ENCODE results near the gene NDUFS2.

The NDUFS2 gene

GRCh38 chr1:161180639-161181038 is 21.5 kb upstream of the NDUFS2 start:
- H3K4me2 ChIP-seq (ENCODE audit: low read depth, low read length, poor library complexity, severe bottlenecking): no peak overlapping the region
- H3K9me2 ChIP-seq (replicated peaks; ENCODE audit: low read depth, low read length): no peaks in the 10 kb centered on the region
- H4K20me1 ChIP-seq (ENCODE audit: insufficient read depth, low read length, poor library complexity, severe bottlenecking): peaks cover 6% of the 10 kb centered on the region
- no peak overlapping the region for H3K9ac ChIP-seq (ENCODE audit: low read depth, low read length, poor library complexity, severe bottlenecking)
- 0 out of 2 replicates have a peak, but pooled peaks cover 1% of the 10 kb centered on the region for H3F3A ChIP-seq (ENCODE audit: low read depth)
- H2AFZ ChIP-seq (ENCODE audit: low read length): no peak overlapping the region
- no peaks in the 10 kb centered on the region for H3K36me3 ChIP-seq (ENCODE audit: insufficient read depth, low read length)
- H3K4me3 ChIP-seq (ENCODE audit: low read length, poor library complexity, severe bottlenecking): no peak overlapping the region
- peaks cover 50% of the 10 kb centered on the region for H3K4me1 ChIP-seq (ENCODE audit: insufficient read depth, low read length, poor library complexity, severe bottlenecking)
- no peak for TF ChIP-seq EZH2phosphoT487 (IDR thresholded peaks at IDR 0.05; ENCODE audit: borderline replicate concordance)
- TF ChIP-seq CTCF (conservative IDR thresholded peaks at IDR 0.05; ENCODE audit: low read length): peak; percentile 66
- H3K79me2 ChIP-seq (ENCODE audit: insufficient read depth, low read length): peaks cover 16% of the 10 kb centered on the region
- H3K9me3 ChIP-seq (ENCODE audit: insufficient read depth, low read depth, low read length): no peaks in the 10 kb centered on the region
- no peaks in the 10 kb centered on the region for H3K27me3 ChIP-seq (ENCODE audit: insufficient read depth, low read length, poor library complexity, severe bottlenecking)

- H3K4me3 ChIP-seq (ENCODE audit: low read length, poor library complexity, severe bottlenecking): peak overlapping the region; percentile 36
Measured at GRCh38 chr1:161182214-161182613, 20.0 kb upstream of the NDUFS2 start.

GRCh38 chr1:161185282-161185682 is 16.9 kb upstream of the NDUFS2 start:
- no peaks in the 10 kb centered on the region for H3K27me3 ChIP-seq (ENCODE audit: insufficient read depth, low read length, poor library complexity, severe bottlenecking)
- H2AFZ ChIP-seq (ENCODE audit: low read length): peak overlapping the region; percentile 21; the same call in 1 of the 2 replicates
- H3K9me2 ChIP-seq (replicated peaks; ENCODE audit: low read depth, low read length): no peaks in the 10 kb centered on the region
- H3K4me1 ChIP-seq (ENCODE audit: insufficient read depth, low read length, poor library complexity, severe bottlenecking): peaks cover 46% of the 10 kb centered on the region
- no peaks in the 10 kb centered on the region for H4K20me1 ChIP-seq (ENCODE audit: insufficient read depth, low read length, poor library complexity, severe bottlenecking)
- H3K4me3 ChIP-seq (ENCODE audit: low read length, poor library complexity, severe bottlenecking): peak overlapping the region; percentile 47
- no peaks in the 10 kb centered on the region for H3K9me3 ChIP-seq (ENCODE audit: insufficient read depth, low read depth, low read length)
- H3F3A ChIP-seq (ENCODE audit: low read depth): 0 out of 2 replicates have a peak, but pooled peaks cover 5% of the 10 kb centered on the region
- peak overlapping the region; percentile 65 for H3K9ac ChIP-seq (ENCODE audit: low read depth, low read length, poor library complexity, severe bottlenecking)
- no peaks in the 10 kb centered on the region for H3K79me2 ChIP-seq (ENCODE audit: insufficient read depth, low read length)
- H3K36me3 ChIP-seq (ENCODE audit: insufficient read depth, low read length): no peaks in the 10 kb centered on the region
- TF ChIP-seq EZH2phosphoT487 (IDR thresholded peaks at IDR 0.05; ENCODE audit: borderline replicate concordance) (no peak), CTCF (conservative IDR thresholded peaks at IDR 0.05; ENCODE audit: low read length) (no peak)
- H3K4me2 ChIP-seq (ENCODE audit: low read depth, low read length, poor library complexity, severe bottlenecking): peak overlapping the region; percentile 70

More at GRCh38 chr1:161182214-161182613, 20.0 kb upstream of the NDUFS2 start:
- no peaks in the 10 kb centered on the region for H3K9me3 ChIP-seq (ENCODE audit: insufficient read depth, low read depth, low read length)
- H3K4me2 ChIP-seq (ENCODE audit: low read depth, low read length, poor library complexity, severe bottlenecking): peak overlapping the region; percentile 59
- peaks cover under 1% of the 10 kb centered on the region; the same call in 1 of the 2 replicates for H3K79me2 ChIP-seq (ENCODE audit: insufficient read depth, low read length)
- TF ChIP-seq CTCF (conservative IDR thresholded peaks at IDR 0.05; ENCODE audit: low read length) (no peak), EZH2phosphoT487 (IDR thresholded peaks at IDR 0.05; ENCODE audit: borderline replicate concordance) (no peak)
- peak overlapping the region; percentile 27; the same call in 1 of the 2 replicates for H2AFZ ChIP-seq (ENCODE audit: low read length)
- no peaks in the 10 kb centered on the region for H4K20me1 ChIP-seq (ENCODE audit: insufficient read depth, low read length, poor library complexity, severe bottlenecking)
- H3K36me3 ChIP-seq (ENCODE audit: insufficient read depth, low read length): no peaks in the 10 kb centered on the region
- no peaks in the 10 kb centered on the region for H3K9me2 ChIP-seq (replicated peaks; ENCODE audit: low read depth, low read length)
- peaks cover 52% of the 10 kb centered on the region for H3K4me1 ChIP-seq (ENCODE audit: insufficient read depth, low read length, poor library complexity, severe bottlenecking)
- H3F3A ChIP-seq (ENCODE audit: low read depth): 0 out of 2 replicates have a peak, but pooled peaks cover 5% of the 10 kb centered on the region
- peak overlapping the region; percentile 25 for H3K9ac ChIP-seq (ENCODE audit: low read depth, low read length, poor library complexity, severe bottlenecking)
- H3K27me3 ChIP-seq (ENCODE audit: insufficient read depth, low read length, poor library complexity, severe bottlenecking): no peaks in the 10 kb centered on the region
